ENCODE measurements around the gene LINGO4.

The LINGO4 gene, protein sequence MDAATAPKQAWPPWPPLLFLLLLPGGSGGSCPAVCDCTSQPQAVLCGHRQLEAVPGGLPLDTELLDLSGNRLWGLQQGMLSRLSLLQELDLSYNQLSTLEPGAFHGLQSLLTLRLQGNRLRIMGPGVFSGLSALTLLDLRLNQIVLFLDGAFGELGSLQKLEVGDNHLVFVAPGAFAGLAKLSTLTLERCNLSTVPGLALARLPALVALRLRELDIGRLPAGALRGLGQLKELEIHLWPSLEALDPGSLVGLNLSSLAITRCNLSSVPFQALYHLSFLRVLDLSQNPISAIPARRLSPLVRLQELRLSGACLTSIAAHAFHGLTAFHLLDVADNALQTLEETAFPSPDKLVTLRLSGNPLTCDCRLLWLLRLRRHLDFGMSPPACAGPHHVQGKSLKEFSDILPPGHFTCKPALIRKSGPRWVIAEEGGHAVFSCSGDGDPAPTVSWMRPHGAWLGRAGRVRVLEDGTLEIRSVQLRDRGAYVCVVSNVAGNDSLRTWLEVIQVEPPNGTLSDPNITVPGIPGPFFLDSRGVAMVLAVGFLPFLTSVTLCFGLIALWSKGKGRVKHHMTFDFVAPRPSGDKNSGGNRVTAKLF

DNA sequence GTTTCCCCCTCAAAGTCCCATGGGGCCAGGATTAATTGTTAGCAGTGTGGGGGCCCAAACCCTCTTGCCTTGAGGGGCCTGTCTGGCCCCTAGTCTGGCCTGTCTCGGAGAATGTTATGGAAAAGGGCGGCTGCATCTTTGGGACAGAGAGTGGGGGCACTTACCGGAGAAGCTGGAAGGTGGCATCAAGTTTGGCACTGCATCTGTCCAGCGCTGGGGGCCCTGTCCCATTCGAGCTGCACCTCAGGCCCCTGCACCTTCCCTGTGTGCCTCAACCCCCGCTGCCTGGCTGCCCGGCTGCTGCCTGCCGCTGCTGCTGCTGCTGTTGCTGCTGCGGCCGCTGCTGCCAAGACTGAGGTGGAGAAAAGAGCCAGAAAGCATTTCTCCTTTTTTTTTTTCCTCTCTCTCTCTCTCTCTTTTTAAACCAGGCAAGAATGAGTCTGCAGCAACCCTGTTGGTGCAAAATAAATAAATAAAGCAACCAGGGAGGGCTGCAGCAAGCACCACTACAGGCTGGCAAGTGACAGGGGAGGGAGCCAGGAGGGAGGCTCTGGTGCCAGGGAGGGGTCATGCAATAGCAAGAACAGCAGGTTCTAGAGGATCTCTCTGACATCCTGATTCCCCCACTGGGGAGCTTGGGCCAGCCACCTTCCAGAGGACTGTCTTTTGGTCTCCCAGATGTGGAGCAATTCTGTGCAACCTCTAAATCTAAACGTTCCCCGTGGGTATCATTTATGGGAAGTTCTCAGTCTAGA is at the start of gene LINGO4:
TSS of gene LINGO4 (minus strand) at position 354 of the 755 bp plus-strand sequence. CDS start 2,715 bp downstream, outside the sequence.
- no peak for DNase-seq

DNA sequence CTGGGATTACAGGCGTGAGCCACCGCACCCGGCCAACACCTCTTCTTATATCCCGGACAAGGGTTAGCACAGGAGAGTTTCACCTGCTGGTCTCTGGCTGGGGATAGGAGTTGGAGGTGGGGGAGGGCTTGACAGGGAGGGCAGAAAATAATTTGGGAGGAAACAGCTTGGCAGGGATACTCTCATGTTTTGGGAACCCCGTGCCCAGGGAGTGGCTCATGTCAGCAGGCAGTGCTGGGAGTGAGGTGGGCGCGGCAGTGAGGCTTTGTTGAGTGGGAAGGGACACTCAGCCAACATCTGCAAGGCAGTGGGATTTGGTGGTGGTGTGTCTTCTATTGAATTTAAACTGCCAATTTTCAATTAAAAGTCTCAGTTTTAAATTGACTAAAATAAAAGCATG is 49.4 kb upstream of the LINGO4 start:
- DNase-seq, result no peak

DNA sequence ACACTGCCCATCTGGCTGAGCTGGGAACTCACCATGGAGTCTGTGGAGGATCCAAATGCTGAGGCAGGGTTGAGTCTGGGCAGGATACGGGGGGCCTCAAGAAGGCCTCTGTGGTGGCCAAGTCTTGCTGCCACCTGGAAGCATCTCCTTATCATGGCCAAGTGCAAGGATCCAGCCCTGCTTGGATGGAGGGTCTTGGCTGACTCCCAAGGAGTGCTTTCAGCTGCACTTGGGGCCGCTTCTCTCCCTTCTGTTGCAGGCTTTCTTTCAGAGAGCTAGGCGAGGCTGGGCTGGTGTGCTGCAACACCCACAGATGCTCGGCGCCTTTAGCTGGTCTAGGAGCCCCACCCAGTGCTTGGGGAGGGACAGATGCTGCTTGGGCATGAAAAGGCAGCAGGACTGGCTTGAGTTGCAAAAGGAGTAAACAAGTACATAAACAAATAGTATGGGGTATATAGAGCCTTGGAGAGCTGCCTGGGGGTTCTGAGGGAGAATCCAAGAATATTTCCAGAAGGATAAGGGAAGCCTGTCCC is 48.3 kb upstream of the LINGO4 start, which contains the start of gene THEM5:
TSS of gene THEM5 (minus strand) at position 302 of the 533 bp plus-strand sequence. CDS start at position 155, 147 bp downstream.
- DNase-seq, result no peak

DNA sequence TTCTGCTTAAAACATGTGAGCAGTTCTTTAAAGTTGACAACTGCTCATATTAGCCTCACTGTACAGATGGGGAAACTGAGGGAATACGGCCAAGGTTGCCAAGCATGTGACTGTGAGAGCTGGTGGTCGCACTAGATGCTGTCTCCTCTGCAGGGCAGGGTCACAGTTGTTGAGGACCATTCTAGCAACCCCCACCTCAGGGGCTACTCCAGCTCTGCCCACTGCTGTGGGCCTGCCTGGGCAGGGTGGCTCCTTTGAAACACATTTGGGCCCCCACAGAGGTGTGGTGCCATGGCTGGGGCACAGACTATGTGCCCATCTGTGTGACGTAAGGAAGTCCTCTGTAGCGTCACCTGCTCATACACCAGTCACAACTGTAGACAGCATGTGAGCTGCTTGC is 47.5 kb upstream of the LINGO4 start:
- no peak for DNase-seq

DNA sequence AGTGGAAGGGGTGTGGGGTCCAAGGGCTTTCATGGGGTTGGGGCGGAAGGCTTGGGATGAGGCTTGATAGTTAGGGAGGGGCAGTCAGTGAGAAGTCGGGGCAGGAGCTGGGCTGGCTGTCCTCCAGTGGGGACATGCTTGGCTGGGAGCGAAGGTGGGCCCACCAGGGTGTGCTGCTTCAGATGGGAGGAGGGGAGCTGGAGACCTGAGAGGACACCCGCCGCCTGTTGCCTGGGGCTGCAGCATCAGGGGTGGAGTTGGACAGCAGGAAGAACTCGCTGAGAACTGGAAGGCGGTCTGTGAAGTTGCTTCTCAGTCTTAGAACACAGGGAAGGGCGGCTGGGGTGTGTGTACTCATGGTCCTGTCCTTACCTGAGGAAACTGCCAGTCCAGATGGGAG is 46.7 kb upstream of the LINGO4 start:
- no peak for DNase-seq

DNA sequence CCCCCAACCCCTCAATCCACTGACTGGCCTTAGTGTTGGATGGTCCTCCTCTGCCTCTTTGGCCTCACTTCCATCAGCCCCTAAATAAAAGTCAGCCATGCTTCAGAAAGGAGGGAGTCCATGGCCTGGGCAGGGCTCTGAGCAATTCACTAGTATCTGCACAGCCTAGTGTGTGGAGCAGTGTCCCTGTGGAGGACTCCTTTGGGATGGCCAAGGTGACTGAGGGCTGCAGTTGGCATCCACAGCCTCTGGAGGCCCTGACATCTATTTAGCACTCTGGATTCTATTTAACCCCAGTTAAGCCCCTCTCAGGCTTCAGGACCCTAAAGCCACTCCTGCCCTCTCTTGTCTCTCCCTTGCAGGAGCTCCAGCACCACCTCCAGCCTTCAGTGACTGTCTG is 44.7 kb upstream of the LINGO4 start:
- DNase-seq, result no peak

DNA sequence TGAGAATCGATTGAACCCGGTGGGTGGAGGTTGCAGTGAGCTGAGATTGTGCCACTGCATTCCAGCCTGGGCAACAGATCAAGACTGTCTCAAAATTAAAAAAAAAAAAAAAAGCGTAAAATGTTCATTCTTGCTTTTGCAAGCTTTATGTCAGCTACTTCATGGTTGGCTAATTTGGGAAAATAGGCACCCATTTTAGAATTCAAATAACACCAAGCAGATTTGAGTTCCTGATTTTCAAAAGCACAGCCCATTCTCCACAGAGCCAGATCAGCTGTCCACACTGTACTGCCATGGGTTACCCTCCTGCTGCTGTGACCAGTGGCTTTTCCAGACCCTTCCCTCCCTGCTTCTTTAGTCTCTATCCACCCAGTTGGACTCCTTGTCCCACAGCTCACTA is 43.9 kb upstream of the LINGO4 start:
- DNase-seq, result no peak

DNA sequence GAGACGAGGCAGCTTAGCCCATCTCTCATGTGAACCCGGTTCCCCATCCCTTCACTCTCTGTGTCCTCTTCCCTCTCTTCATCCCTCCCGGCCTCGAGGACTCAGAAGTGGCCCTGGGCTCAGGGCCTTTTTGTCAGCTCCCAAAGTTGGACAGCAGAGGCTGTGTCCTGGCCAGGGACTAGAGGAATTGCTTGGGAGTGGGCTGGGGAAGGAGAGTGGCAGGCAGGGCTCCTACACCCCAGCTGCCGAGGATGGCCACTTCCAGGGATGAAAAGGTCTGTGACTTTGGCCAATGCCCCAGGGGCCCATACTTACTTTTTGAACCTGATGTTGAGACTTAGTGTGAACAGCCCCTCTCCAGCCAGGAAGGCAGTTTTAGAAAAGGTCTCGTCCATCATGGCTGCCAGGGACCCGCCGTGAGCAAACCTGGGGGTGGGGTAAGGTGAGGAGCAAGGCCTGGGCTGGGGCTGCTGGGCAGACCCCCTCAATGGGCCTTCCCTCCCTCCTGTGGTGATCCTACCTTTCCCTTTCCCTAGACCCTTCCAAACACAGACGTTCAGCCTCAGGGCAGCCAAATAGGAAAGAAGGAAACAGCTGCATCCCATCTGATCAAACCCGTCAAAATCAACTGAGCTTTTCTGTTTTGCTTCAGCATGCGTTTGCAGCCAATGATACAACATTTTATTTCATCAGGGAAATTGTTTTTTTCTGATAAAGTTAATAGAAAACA is 42.8 kb upstream of the LINGO4 start:
- no peak for DNase-seq

DNA sequence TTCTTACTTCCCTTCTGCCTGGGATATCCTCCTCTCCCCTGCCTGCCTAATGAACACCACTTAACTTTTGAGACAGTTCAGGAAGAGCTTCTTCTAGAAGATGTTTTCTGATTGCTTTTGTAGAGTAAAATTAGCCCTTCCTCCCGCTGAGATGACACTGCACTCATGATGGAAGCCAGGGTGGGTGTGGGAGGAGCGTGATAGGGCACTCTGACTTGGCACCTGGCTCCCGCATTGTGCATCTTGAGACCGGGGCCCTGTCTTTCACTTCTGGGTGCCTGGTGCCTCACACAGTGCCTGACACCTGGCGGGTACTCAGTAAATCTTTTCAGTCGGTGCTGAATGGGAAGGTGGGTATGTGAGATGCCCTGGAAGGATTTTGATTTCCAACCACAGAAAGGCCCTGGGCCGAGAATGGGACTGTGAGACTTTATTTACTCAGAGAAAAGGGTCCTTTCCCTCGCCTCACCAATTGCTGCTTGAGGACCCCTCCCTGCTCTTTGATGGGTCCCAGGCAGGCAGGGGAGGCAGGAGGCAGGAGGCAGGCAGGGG is 41.5 kb upstream of the LINGO4 start:
- DNase-seq, result no peak

DNA sequence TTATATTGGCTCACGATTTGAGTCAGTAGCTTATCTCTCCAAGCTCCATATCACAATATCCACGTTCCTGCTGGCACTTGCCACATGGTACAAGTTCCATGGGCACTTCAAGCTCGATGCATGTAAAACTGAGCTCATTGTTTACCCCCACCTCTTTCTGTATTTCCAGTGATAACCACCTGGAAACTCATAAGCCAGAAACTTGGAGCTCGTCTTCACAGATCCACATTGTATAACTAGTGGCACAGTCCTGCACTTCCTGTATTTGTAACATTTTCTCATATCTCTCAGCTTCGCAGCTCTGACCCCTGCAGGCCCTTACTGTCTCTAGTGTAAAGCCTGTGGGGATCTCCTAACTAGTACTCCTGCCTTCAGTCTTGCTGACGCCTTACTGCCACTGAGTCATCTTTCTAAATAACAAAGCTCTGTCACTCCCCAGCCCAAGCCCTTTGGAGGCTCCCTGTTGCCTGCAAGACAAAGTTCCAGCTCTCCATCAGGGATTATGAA is 40.9 kb upstream of the LINGO4 start:
- DNase-seq, result no peak

DNA sequence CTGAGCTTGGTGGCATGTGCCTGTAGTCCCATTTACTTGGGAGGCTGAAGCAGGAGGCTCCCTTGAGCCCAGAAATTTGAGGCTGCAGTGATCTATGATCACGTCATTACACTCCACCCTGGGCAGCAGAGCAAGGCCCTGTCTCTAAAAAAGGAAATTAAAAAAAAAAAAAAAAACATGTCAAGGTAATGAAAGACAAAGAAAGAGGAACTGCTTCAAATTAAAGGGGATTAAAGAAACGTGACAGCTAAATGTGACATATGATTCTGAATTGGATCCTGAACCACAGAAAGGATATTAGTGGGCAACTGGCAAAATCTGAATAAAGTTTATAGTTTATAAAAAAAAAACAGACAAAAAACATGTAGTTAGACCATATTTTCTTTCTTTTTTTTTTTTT is 38.2 kb upstream of the LINGO4 start:
- DNase-seq, result no peak

DNA sequence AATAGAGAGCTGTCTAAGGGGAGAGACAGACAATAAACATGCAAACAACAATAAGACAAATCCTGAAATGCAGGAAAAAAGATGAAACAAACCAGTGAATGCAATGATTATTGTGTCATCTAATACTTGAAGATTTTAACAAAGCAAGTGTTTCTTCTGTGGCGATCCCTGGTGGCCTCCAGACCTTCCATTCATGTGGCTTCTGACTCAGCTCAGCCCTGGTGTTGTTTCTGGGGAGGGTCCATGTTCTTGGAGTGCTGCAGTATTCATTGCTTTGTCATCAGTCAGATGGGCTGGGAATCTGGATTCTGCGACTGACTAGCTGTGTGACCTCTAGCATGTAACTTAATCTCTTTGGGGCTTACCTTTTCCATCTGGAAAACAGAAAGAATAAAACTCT is 35.9 kb upstream of the LINGO4 start:
- DNase-seq, result no peak

DNA sequence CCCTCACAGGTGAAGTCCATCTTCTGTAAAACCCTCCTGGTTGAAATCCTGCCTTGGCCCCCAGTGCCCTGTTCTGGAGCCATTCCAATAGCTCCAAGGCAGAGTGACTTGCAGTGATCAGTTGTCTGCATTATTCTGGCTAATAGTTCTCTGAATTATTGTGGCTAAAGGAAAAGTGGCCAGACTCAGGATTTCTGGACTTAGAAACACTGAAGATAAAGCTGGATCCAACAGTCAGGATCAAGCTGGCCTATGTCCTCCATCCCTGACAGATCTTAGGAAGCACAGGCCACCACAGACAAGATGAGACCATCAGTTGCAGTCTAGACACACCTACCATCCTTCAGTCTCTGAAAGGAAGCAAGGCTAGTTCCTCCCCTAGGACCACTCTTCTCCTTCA is 35.2 kb upstream of the LINGO4 start:
- DNase-seq, result no peak

DNA sequence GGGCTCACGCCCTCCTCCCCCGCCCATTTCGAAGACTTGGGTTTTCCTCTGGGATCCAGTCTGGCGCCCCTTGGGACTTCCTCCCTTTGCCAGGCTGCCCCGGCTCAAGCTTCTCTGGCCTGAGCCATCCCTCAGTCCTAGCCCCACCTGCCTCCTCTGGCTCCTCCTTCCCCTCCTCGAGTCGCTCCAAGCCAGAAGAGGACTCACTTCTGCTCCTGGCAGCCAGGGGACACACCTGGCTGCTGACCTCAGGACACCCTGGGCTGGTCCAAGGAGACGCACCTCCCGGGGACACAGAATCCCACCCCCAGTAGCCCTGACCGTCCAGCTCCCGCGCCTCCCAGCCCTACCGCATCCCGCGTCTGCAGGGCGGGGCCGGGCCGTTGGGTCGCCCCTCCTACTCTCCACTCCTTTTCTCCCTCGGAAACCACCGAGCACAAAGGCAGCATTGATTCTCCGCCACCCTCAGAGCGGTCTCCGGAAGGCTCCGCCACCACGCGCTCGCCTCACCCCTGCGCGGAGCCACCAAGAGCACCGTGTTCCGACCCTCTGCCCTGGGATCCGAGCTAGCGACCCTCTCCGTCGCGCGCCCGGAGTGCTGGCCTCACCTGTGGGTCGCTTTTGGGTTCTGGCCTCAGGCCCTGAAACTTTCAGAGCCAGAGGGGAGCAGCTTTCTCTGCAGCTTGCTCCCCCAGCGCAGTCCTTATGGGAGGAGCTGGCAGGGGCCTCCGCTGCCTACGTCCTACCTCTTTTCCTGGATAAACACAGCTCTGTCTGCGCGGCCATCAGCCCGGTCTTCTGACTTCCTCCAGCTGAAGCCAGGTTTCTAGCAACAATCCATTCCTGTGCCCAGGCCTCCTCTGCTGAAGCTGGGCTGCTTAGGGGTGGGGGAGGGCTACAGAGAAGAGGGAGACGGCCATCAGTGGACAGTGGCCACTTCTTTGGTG is 34.5 kb upstream of the LINGO4 start, which contains the start of gene C2CD4D:
TSS of gene C2CD4D (minus strand) at position 364 of the 947 bp plus-strand sequence. CDS start 831 bp downstream, outside the sequence.
- no peak for DNase-seq

DNA sequence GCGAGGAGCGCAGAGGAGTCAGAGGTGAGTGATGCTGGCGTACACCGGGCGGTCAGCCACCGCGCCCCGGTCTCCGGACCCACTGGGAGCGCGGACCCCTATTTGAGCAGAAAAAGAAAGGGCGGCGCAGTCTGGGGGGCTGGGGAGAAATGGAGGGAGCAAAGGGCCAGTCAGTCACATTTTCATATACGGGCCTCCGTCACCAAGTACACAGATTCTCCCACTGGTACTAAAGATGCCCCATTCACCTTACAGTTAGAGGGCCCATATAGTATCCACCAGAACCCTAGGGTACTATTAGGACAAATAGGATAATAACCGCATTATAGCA is 33.8 kb upstream of the LINGO4 start:
- no peak for DNase-seq

DNA sequence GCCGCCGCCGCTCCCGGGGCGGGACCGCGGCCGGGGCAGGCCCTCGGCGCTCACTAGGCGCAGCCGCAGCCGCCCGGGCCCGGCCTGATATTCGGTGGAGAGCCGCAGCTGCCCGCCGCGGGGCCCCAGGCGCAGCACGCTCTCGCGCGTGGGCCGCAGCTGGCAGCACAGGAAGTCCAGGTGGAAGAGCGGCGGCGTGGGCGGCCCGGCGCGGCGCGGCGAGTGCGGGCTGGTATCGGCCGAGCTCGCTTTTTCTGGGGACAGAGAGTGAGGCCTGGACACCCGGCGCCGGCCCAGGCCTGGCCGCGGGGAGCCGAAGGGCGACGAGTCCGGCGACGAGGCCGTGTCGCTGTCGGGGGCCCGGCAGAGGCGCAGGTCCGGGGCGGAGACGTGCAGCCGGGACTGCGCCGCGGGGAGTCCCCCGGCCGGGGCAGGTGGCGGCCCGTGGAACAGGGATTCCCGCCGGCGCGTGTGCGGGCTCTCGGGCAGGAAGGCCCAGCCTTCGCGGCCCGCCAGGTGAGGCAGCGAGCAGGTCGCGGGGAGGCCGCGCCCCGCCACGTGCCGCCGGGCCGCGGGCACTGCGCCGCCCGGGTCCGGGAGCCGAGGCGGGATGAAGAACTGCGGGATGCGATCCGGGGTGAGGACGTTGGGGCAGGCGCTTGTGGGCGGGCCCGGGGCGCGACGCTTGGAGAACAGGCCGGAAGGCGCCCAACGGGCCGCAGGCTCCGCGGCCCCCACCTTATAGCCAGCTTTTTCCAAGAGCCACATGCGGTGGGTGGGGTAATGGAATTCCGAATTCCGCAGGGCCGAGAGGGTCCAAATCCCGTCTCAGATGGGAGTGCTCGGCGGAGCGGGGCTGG is 33.2 kb upstream of the LINGO4 start:
- no peak for DNase-seq

DNA sequence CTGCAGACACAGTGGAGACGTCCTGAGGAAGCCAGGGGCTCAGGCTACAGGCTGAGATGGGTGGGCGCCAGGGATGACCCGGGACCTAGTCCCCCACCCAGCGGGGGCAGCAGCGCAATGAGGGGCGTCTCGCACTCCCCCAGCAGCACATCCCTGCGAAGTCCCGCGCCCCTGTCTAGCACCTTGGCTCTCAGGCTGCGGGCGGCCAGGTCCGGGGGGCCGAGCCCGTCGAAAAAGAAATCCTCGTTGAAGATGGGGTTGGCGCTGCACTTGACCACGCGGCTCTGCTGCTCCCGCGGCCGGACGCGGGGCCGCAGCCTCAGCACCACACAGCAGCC is 32.6 kb upstream of the LINGO4 start:
- no peak for DNase-seq

DNA sequence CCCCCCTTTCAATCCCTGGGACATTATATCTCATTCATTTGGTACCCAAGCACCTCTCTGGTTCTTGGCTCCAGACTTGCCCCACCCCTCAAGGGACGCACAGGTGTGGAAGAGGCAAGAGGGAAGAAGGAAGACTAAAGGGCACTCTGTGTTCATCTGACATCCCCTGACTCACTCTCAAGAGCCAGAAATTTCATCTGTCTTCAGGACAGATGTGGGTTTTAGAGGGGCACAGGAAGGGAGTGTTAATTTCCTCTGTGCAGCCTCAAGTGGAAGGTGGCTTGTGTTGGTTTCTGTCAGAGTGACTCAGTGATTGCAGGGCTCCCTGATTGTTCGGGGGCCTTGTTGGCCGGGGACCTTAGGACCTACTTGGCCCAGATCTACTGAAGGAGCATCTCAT is 32.0 kb upstream of the LINGO4 start:
- no peak for DNase-seq

DNA sequence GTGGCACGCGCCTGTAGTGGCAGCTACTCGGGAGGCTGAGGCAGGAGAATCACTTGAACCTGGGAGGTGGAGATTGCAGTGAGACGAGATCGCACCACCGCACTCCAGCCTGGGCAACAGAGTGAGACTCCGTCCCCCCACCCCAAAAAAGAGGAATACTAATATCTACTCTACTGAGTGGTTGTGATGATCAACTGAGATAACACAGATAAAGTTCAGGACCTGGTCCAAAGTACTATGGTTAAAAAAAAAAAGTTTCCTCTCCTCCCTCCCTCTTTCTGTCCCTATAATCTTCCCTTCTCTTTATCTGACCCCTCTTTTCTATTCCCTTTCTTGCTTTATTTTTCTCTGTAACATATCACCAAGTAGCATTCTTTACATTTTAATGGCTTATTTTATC is 30.4 kb upstream of the LINGO4 start:
- DNase-seq, result no peak

DNA sequence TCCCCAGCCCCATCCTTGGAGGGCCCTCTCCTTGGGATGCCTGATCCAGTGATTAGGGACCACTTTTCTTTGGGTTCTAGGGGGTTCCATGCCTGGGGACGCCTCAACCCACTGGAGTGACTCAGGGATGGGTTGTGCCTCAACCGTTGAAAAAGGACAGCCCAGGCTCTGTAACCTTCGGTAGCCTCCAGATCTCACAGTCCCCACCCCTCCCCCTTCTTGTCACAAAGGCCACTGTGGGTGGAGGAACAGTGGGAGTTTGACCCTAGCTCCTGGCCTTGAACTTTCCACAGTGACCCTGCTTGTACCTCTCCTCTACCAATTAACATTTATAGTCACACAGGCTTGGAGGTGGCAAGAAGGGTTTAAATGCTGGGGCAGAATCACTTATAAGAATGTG is 29.0 kb upstream of the LINGO4 start:
- no peak for DNase-seq
